NCI-H460 (cell line): ENCODE results near the gene FAM153A. TPM values are rescaled to one million over a fixed set of nuclear protein-coding genes. Genes with fewer than 3 reads are reported as not detected.
"Not testable (repeated sequence)": the region's sequence is repeated elsewhere in the genome, so short reads cannot be mapped to it uniquely, and the experiment has no call there.

Experiments
- DNase-seq: peaks from one replicate; pipeline ENCODE4 v3.0.0-alpha.2; 2016; ENCODE audit warnings: low read depth; ENCODE audit errors: extremely low read depth
- polyA plus RNA-seq: library from polyadenylated mRNA; depleted of rRNA; stranded (reverse); fragments of >200 nt; gene quantifications from 2 replicates; pipeline ENCODE4 v1.2.3, GENCODE V29; 2014; cell fraction: nucleus; rRNA removed
- total RNA-seq: library from RNA; depleted of rRNA; stranded (reverse); fragments of >200 nt; shearing (Covaris generic); gene quantifications from 2 replicates; pipeline ENCODE4 v1.2.3, GENCODE V29; 2014; rRNA removed

FAM153A gene
- not detected in 2 replicates for total RNA-seq
- polyA plus RNA-seq: not detected in 2 replicates

GRCh38 chr5:177782792-177783633 is at the start of gene FAM153A:
TSS of gene FAM153A (minus strand) at chr5:177782899.
- not testable (repeated sequence) for DNase-seq

- DNase-seq: not testable (repeated sequence)
These were observed 49.6 kb upstream of the FAM153A start for GRCh38 chr5:177832287-177832686.

GRCh38 chr5:177826073-177826472 is 43.4 kb upstream of the FAM153A start:
- DNase-seq: not testable (repeated sequence)

GRCh38 chr5:177824776-177825175 is 42.1 kb upstream of the FAM153A start:
- not testable (repeated sequence) for DNase-seq

- not testable (repeated sequence) for DNase-seq
These were observed 39.8 kb upstream of the FAM153A start for GRCh38 chr5:177822489-177822888.

GRCh38 chr5:177819664-177820063 is 37.0 kb upstream of the FAM153A start:
- DNase-seq: not testable (repeated sequence)

GRCh38 chr5:177812814-177813425 is 30.2 kb upstream of the FAM153A start:
- DNase-seq: not testable (repeated sequence)

GRCh38 chr5:177812160-177812743 is 29.6 kb upstream of the FAM153A start:
- not testable (repeated sequence) for DNase-seq

GRCh38 chr5:177809209-177809913 is 26.7 kb upstream of the FAM153A start:
- not testable (repeated sequence) for DNase-seq

GRCh38 chr5:177808420-177808819 is 25.7 kb upstream of the FAM153A start:
- DNase-seq: not testable (repeated sequence)

- not testable (repeated sequence) for DNase-seq
These were observed 24.6 kb upstream of the FAM153A start for GRCh38 chr5:177807265-177807664.

- not testable (repeated sequence) for DNase-seq
These were observed 18.7 kb upstream of the FAM153A start for GRCh38 chr5:177801427-177801826.

- DNase-seq: not testable (repeated sequence)
These were observed 15.6 kb upstream of the FAM153A start for GRCh38 chr5:177798237-177798840.

GRCh38 chr5:177793272-177793671 is 10.6 kb upstream of the FAM153A start:
- not testable (repeated sequence) for DNase-seq

- not testable (repeated sequence) for DNase-seq
These were observed 8.9 kb upstream of the FAM153A start for GRCh38 chr5:177791649-177792048.

GRCh38 chr5:177782169-177782568 is 530 bp downstream of the FAM153A start:
- not testable (repeated sequence) for DNase-seq

- not testable (repeated sequence) for DNase-seq
These were observed 11.5 kb downstream of the FAM153A start for GRCh38 chr5:177771206-177771605.

GRCh38 chr5:177770646-177771045 is 12.1 kb downstream of the FAM153A start:
- not testable (repeated sequence) for DNase-seq

GRCh38 chr5:177763737-177764508 is 18.8 kb downstream of the FAM153A start:
- DNase-seq: not testable (repeated sequence)
